T-helper 2 cell treated with Interferon-gamma antibody and Interleukin-4, amounts not matched to agents 100 ng/mL and 5 ng/mL, for 36 hours (primary cell): Measurements from ENCODE around the gene SPATA32. TPM values are rescaled to one million over a fixed set of nuclear protein-coding genes. Genes with fewer than 3 reads are reported as not detected.

Source experiments
- intact Hi-C: fragments of 100-400 bp; cut with micrococcal nuclease; formaldehyde crosslinking; loops from one replicate; pipeline ENCODE4 v1.15.1; 2023
- total RNA-seq: library from RNA; stranded (reverse); gene quantifications from 2 replicates; pipeline ENCODE4 v1.2.3, GENCODE V29; 2022

The SPATA32 gene
- total RNA-seq, 1 donor from 2014 or later, result 0.16 TPM

DNA sequence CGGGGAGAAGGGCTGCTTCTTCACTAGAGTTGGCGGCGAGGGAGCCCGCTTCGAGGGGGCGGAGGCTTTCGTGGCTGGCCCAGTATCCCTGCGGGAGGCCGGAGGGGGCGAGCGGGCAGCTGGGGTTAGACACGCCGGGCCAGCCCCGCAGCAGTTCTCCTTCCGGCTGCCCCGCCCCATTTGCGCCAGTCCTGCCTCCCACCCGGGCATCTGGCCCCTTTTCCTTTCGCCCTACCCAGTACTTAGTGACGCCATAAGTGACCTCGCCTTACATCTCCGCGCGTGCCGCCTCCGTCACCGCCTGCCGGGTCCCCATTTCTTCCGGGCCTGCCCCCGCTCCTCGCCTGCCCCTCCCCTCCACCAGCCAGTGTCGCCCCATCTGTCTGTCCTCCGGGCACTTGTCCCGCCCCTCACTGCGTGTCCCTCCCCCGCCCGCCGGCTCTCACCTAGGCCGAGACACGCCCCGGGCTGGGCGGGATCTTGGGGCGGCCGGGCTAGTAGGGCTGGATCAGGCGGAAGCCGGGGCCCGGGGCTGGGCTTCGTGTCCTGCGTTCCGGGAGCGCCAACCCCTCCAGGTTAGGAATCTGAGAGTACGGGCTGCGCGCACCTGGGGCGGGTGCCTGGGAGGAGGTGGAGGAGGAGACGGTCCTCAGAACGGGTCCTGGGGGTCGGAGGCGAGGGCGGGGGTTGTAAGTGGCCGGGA lies 14.3 kb downstream of the SPATA32 start:
- intact Hi-C loops, result loop anchor here (1.0 to 5.0 kb wide), 4 partner anchors 21 to 100 kb away; partner anchors contain the start of genes HEXIM1, HEXIM2 and MAP3K14

DNA sequence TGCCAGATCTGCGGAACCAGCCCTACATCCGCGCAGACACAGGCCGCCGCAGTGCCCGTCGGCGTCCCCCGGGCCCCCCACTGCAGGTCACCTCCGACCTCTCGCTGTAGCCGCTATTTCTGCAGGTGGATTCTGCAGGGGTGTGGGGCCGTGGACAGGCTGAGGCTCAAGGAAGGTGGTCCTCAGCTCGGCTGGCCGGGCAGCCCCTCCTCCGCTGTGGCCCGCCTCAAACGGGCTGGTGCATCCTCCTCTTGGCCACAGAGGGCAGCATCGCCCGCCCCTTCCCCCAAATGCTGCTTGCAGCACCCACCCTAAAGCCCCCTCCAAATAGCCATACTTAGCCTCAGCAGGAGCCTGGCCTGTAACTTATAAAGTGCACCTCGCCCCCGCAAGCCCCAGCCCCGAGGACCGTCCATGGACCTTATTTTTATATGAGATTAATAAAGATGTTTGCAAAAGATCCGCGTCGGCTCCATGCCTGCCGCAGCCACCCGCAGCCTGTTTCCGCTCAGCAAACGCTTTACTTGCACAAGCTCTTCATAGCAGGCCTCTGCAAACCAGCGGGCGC lies 14.9 kb downstream of the SPATA32 start:
- intact Hi-C loops, result loop anchor here (1.0 to 5.0 kb wide), 4 partner anchors 21 to 100 kb away; partner anchors contain the start of genes HEXIM1, HEXIM2 and MAP3K14

DNA sequence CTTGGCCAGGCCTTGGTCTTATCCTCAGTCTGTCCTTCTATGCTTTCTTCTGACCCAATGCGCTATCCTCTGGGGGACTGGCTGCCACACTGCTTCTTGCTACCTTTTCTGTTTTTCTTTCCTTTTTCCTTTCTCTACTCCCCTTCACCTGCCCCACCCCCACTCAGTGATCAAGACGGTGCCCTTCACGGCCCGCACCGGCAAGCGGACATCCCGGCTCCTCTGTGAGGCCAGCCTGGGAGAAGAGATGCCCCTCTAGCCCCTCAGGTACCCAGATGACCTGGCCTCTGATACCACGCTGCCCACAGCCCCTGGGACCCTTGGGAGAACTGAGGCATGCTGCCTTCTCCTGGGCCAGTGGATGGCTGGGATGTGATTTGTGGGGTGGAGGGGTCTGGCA lies 15.6 kb downstream of the SPATA32 start:
- intact Hi-C loops, result loop anchor here (2.0 to 5.0 kb wide), 2 partner anchors 86 to 99 kb away; partner anchors contain the start of genes HEXIM1 and HEXIM2

DNA sequence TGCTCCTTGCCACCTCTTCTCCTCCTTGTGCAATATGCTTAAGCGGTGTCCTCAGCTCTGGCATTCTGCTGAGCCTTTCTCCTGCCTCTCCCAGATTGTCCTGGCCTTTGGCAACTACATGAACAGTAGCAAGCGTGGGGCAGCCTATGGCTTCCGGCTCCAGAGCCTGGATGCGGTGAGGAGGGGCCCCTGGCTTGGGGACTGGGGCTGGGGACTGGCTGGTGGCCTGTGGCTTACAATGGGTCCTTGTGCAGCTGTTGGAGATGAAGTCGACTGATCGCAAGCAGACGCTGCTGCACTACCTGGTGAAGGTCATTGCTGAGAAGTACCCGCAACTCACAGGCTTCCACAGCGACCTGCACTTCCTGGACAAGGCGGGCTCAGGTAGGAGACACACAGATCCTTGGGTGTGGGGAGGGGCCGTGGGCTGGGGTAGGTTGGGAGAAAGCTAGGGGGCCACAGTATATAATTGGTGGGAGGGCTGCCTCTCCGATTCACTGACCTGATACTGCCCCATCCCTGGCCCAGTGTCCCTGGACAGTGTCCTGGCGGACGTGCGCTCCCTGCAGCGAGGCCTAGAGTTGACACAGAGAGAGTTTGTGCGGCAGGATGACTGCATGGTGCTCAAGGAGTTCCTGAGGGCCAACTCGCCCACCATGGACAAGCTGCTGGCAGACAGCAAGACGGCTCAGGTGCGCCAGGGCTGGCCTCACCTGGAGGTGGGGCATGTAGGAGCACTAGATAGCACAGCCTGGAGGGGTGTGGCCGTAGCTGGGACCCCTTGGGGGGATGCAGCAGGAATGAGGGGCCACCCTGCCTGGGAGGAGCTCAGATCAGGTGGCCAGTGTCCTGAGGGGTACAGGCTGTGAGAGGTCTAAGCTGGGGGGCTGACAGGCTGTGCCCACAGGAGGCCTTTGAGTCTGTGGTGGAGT lies 16.9 kb downstream of the SPATA32 start:
- intact Hi-C loops, result loop anchor here (5.0 kb wide), 1 partner anchor 98 kb away; the partner anchor contains the start of gene HEXIM1

DNA sequence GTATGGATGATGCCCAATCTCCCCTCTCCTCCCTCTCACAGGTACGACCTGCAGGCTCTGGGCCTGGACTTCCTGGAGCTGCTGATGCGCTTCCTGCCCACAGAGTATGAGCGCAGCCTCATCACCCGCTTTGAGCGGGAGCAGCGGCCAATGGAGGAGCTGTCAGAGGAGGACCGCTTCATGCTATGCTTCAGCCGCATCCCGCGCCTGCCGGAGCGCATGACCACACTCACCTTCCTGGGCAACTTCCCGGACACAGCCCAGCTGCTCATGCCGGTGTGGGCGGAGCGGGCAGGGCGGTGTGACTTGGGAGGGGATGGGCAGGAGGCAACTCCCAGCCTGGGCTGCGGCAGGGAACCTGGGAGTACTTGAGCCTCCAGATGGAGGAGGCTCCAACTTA lies 18.1 kb downstream of the SPATA32 start:
- intact Hi-C loops, result no loop called here

DNA sequence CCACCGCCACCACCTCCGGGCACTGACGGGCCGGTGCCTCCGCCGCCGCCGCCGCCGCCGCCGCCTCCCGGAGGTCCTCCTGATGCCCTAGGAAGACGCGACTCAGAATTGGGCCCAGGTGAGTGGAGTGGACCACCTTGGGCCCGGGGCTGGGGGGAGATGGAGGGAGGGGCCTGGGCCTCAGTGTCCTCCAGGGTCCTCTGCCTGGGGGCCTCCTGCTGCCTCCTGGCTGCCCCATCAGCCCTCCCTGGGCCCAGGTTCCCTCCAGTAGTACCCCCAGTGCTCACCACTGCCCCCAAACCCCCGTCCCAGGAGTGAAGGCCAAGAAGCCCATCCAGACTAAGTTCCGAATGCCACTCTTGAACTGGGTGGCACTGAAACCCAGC lies 19.9 kb downstream of the SPATA32 start:
- intact Hi-C loops, result no loop called here

DNA sequence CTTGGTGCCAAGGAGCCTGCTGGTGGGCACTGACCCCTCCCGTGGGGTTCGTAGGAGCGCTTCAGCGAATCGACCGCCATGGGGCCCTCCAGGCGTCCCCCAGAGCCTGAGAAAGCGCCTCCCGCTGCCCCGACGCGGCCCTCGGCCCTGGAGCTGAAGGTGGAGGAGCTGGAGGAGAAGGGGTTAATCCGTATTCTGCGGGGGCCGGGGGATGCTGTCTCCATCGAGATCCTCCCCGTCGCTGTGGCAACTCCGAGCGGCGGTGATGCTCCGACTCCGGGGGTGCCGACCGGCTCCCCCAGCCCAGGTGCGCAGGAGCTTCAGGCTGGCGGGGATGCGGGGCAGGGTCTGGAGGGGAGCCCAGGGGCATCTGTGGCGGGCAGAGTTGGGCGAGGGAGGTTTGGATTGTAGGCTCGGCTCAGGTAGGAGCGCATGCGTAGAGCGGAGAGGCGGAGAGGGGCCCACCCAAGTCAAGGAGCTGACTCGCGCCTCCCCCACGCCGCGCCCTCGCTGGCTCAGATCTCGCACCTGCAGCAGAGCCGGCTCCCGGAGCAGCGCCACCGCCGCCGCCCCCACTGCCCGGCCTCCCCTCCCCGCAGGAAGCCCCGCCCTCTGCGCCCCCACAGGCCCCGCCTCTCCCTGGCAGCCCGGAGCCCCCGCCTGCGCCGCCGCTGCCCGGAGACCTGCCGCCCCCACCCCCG lies 20.4 kb downstream of the SPATA32 start:
- intact Hi-C loops, result no loop called here

DNA sequence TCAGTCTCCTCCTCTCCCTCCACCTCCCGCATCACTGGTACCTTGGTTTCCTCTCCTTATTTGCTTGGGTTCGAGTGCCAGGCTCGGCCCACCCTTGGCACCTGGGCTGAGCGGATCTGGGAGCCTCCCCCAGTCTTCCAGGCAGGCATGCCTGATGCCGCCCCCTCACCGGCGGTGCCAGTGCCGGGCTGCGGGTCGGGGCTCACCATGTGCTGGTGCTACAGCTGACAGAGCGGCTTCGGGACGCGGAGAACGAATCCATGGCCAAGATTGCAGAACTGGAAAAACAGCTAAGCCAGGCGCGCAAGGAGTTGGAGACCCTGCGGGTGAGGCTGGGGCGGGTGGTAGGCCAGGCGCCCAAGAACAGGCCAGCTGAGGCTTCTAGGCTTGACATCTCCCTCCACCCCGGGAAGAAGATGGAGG lies 21.0 kb downstream of the SPATA32 start:
- intact Hi-C loops, result no loop called here

DNA sequence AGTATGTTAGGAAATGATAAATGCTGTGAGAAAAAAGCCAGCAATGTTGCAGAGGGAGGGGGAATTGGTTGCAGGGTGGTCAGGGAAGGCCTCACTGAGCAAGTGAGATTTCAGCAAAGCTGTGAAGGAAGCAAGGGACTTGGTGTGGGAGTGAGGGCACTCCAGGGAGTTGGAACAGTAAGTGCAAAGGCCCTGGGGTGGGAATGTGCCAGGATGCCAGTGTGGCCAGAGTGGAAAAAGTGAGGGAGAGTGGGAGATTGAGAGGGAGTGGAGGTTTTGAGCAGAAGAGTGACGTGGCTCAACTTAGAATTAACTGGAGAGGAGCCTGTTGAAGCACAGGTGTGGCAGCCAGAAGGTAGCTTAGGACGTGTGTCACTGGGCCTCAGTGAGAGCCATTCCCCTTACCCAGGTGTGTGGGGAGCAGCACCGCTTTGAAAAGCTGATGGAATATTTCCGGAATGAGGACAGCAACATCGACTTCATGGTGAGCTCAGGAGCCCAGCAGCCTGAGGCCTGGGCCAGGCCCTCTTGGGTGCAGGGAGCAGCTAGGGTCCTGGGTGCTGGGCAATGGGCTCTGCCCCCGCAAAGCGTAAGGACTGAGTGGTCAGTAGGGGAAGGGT lies 23.6 kb downstream of the SPATA32 start:
- intact Hi-C loops, result no loop called here

DNA sequence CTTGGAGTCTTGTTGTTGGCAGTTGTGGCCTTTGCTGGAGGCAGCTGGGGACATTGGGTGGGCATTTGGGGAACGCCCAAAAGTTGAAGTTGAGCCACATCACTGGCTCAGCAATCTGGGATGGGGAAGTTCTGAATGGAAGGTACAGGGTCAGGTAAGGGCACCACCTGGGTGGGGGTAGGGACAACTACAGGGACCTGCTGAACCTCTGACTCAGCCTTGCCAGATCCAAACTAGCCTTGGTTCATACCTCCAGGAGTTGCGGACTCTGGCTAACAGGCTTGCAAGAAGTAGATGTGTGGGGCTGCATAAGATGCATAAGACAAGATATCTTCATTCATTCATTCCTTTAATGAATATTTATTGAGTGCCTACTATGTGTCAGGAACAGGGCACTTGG lies 24.2 kb downstream of the SPATA32 start:
- intact Hi-C loops, result no loop called here

DNA sequence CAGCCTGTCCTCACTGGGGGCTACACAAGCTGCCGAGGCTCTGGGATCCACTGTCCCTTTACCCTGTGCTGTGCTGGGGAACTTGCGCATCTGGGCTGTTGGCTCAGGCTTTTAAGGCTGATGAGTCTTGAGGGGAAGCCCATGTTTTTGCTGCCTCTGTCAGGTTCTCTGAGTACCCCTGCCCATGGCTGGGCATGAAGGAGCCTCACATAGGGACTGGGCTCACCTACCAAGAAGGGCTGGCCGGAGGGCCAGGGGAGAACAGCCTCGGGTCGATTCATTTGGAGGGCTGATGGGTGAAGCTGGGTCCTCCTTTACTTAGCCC lies 25.6 kb downstream of the SPATA32 start:
- intact Hi-C loops, result no loop called here

DNA sequence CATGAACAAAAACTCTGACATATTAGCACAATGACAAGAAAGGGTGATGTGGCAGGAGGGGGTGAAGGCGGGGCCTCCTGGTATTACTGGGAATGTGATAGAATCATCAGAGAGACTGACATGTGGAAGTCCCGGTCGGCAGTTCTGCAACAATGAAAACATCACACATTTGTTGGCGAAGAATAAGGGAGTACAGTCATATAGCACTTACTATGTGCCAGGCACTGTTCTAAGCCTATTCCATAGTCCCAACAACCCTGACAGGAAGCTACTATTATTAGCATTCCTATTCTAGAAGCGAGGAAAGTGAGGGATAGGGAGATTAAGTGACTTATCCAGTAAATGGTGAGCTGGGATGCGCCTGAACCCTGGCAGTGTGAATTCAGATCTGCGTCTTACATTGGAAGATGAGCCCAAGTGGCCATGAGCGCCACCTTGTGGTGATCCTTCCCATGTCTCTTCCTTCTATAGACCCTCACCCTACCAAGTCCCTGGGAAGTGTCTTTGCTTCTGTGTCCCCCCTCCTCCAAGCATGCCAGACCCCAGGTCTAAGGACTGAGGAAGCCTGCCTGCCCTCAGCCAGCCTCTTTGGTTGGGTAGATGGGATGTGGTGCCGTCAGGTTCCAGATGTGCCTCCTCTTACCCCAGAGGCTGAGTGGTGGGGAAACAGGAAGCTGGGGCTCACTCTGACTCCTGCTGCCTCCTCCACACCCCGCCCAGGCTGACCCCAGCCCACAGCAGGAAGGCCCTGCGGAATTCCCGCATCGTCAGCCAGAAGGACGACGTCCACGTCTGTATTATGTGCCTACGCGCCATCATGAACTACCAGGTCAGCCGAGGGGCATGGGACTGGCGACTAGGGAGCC lies 26.2 kb downstream of the SPATA32 start:
- intact Hi-C loops, result loop anchor here (1.0 kb wide), 1 partner anchor 16 kb away; no protein-coding TSS in a partner anchor

DNA sequence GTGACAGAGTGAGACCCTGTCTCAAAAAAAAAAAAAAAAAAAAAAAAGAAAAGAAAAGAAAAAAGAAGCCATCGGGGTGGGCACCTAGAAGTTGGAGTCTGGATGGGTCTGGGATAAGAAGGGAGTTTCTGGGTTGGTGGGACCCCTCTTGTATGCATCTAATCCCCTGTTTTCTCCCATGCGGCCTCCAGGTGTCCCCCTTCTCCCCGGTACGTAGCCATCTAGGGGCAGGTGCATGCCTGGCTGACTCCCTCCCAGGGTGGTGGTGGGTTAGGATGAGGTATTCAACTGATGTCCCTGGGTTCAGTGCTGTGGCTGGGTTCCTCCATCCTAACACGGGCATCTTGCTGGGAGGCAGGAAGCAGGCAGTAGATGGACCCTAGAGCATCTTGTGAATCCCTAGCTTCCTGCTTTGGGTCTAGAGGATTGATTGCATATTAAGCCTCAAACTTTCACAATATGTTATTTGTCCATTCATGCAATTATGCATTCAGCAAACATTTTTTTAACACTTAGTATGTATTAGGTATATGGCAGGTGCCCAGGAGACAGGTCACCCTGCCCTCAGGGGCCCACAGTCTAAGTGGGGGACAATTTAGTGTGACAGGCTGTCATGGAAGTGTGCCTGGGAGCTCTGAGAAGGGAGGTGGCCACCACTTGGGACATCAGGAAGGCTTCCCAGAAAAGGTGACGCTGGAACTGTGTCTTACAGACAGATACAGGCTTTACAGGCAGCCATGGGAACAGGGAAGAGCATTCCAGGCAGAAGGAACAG lies 27.1 kb downstream of the SPATA32 start:
- intact Hi-C loops, result loop anchor here (1.0 kb wide), 1 partner anchor 16 kb away; no protein-coding TSS in a partner anchor

DNA sequence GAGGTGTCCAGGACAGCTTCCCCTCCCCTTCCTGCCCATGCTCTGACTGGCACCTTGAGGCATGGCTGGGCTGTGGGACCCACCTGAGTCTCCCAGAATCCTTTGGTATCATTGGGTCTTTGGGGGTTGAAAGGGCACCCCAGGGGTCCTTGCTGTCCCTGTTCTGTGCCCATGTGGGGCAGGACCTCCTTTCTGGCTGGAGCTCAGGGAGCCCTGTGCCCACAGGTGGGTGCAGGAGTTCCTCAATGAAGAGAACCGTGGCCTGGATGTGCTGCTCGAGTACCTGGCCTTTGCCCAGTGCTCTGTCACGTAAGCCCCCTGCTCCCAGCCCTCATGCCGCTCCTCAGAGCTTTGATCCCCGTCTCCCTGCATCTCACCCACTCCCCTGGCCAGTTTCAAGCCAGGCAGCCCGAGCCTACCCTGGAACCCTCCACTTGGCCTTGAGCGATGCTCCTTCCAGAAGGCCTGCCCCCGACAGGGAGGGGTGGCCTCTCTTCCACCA lies 28.4 kb downstream of the SPATA32 start:
- intact Hi-C loops, result no loop called here

DNA sequence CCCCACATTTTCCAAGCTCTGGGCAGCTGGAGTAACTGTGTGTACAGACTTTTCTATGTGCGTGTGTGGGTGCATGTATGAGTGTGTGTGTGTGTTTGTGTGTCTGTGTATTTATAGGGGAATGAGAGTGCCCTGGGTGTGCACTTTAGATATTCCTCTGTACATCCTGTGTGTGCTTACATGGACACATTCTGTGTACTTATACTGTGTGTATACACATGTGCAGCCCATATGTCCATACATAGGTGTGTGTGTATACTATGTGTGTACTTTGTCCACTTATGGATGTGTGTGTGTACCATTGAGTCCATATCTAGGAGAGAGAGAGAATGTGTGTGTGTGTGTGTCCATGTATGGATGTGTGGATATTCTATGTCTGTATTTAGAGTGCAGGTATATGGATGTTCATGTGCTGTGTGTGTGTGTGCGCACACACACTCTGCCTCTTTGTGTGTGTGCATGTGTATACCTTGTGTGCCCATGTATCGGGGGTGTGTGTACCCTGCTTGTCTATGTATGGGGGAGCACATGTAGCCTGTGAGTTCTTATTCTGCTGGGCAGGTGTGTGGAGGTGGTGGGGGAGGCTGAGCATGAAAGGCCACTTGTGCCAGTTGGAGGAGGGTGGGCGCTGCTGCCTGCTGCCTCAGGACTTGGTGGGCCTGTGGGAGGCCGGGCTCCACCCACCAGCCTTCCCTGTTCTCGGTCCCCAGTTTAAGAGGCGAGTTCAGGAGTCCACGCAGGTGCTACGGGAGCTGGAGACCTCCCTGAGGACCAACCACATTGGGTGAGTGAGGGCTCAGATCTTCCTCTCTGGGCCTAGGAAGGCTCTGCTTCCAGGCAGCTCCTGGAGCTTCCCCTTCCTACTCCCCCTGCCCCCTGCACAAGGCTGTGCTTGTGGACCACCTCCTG lies 29.1 kb downstream of the SPATA32 start:
- intact Hi-C loops, result no loop called here

DNA sequence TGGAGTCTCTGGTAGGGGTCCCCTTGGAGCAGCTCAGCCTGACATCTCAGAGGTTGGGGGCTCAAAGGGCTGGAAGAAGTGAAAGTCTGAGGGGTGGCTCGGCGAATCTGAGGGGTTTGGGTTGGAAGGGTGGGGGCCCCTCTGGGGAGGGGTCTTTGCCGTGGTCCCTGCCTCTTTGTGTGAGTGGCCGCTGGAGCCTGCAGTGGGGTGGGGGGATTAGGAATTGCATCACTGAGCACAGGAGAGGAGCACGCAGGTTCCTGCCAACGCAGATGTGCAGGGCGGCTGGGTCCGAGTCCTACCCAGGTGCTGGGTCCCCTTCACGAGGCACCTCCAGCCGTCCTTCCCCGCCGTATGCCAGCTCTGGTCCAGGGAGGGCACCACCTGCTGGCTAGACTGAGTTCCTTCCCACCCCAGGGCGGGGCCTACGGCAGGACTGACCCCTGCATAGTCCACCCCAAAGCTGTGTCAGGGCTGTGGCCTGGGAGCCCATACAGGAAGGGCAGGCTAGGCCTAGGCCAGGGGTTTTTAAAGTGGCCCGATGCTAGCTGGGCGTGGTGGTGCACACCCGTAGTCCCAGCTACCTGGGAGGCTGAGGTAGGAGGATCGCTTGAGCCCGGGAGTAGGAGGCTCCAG lies 30.3 kb downstream of the SPATA32 start:
- intact Hi-C loops, result no loop called here

DNA sequence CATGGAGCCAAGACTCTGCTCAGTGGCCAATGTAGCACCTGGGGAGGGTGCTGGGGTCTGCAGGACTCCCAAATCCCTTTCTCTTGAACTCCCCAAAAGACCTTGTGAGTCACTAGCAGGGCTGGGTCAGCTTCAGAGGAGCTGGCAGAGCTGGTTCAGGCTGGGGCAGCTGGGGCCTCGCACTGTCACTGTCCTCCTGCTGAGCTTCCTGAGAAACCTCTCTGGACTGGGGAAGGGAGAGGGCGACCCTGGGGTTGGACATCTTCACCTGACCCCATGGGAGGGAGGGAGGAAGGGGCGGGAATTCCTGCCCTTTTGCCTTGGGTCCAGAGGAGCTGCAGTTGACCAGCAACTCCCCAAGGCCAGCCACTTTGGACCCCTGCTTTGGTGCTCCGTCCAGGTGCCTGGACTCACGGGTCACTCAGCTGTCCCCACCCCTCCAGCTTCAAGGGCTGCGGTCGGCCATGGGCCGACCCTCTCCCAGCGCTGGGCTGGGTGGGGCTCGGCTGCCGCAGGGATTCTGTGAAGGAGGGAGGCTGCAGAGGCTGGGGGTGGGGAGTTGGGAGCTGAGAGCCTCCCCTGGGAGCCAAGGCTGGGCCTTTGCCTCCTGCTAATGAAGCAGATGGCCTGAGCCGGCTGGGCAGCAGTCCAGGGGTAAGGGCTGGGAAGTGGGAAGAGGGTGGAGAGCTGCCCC lies 31.0 kb downstream of the SPATA32 start:
- intact Hi-C loops, result no loop called here
